NCI-H2227 (cell line): ENCODE measurements around the gene RPRM.
"Not testable (repeated sequence)": the region's sequence is repeated elsewhere in the genome, so short reads cannot be mapped to it uniquely, and the experiment has no call there.

Source experiments
- DNase-seq: peaks from one replicate; lab custom pipeline; 2025; ENCODE audit not compliant: unreplicated experiment; lab: John Stamatoyannopoulos, UW

The RPRM gene

GRCh38 chr2:153461453-153461852, 17.1 kb downstream of the RPRM start:
- no peak for DNase-seq

- DNase-seq = no peak
Observed at GRCh38 chr2:153455861-153456260, 22.7 kb downstream of the RPRM start.

- no peak for DNase-seq
Observed at GRCh38 chr2:153455403-153455802, 23.2 kb downstream of the RPRM start.

- no peak for DNase-seq
Observed at GRCh38 chr2:153451611-153452010, 27.0 kb downstream of the RPRM start.

GRCh38 chr2:153443106-153443505, 35.5 kb downstream of the RPRM start:
- DNase-seq = no peak

- peak; percentile 39 for DNase-seq
Observed at GRCh38 chr2:153442616-153443015, 35.9 kb downstream of the RPRM start.

GRCh38 chr2:153440090-153440489, 38.5 kb downstream of the RPRM start:
- not testable (repeated sequence) for DNase-seq

- DNase-seq = no peak
Observed at GRCh38 chr2:153433403-153433802, 45.2 kb downstream of the RPRM start.

GRCh38 chr2:153432381-153432780, 46.2 kb downstream of the RPRM start:
- DNase-seq = no peak

- no peak for DNase-seq
Observed at GRCh38 chr2:153431114-153431513, 47.4 kb downstream of the RPRM start.
